Caco-2 (cell line): Measurements from ENCODE around the gene CEACAM19. TPM values are rescaled to one million over a fixed set of nuclear protein-coding genes. Genes with fewer than 3 reads are reported as not detected.

Source experiments
- BruUV-seq: library from RNA; stranded (reverse); fragments of 400-500 nt; replicated peaks from 2 replicates; lab custom pipeline; 2021; lab: Mats Ljungman, UMichigan
- CTCF ChIA-PET: fragments of 300-600 bp; sonication (Branson Sonifier 250); formaldehyde crosslinking; loops from one replicate; lab custom pipeline; 2022; ENCODE audit warnings: antibody characterized with exemption; lab: Charles Lee
- POLR2A ChIA-PET: fragments of 300-600 bp; sonication (Branson Sonifier 250); formaldehyde crosslinking; loops from one replicate; lab custom pipeline; 2022; ENCODE audit warnings: antibody characterized with exemption; lab: Charles Lee
- DNase-seq, 2 experiments: peaks; one replicate each; pipeline versions ENCODE4 v3.0.0 to v3.0.0-alpha.2; 2020 to 2022
- H3K27me3 ChIP-seq: replicated peaks from 2 replicates; pipeline ENCODE4 v1.6.0; 2011; ENCODE audit warnings: low read length; ENCODE audit not compliant: control insufficient read depth, insufficient read depth
- H3K36me3 ChIP-seq: 2 replicates; pipeline ENCODE4 v1.5.1; 2011; ENCODE audit warnings: low read length; ENCODE audit not compliant: control insufficient read depth, insufficient read depth
- H3K4me1 ChIP-seq: fragments of 250-450 bp; sonication (Bioruptor Pico); 2 replicates; pipeline ENCODE4 v1.5.1; 2020; ENCODE audit warnings: mild to moderate bottlenecking
- H3K4me3 ChIP-seq: 2 replicates; pipeline ENCODE4 v1.5.1; 2011; ENCODE audit warnings: low read depth, mild to moderate bottlenecking, control low read depth, low read length
- H3K9me3 ChIP-seq: fragments of 250-450 bp; sonication (Bioruptor Pico); 2 replicates; pipeline ENCODE4 v1.5.1; 2020; ENCODE audit warnings: mild to moderate bottlenecking, moderate library complexity
- H3K27ac Mint-ChIP-seq: one replicate; pipeline ENCODE4 v1.8.0; 2022; ENCODE audit warnings: mixed read lengths; ENCODE audit not compliant: unreplicated experiment
- H3K27me3 Mint-ChIP-seq: one replicate; pipeline ENCODE4 v1.8.0; 2022; ENCODE audit warnings: mixed read lengths; ENCODE audit not compliant: insufficient read depth, unreplicated experiment
- H3K36me3 Mint-ChIP-seq: one replicate; pipeline ENCODE4 v1.8.0; 2022; ENCODE audit warnings: mild to moderate bottlenecking, mixed read lengths; ENCODE audit not compliant: insufficient read depth, unreplicated experiment
- H3K4me1 Mint-ChIP-seq: one replicate; pipeline ENCODE4 v1.8.0; 2022; ENCODE audit warnings: low read depth, mixed read lengths; ENCODE audit not compliant: unreplicated experiment
- H3K4me3 Mint-ChIP-seq: one replicate; pipeline ENCODE4 v1.8.0; 2022; ENCODE audit warnings: mild to moderate bottlenecking, moderate library complexity, mixed read lengths; ENCODE audit not compliant: unreplicated experiment
- H3K9me3 Mint-ChIP-seq: one replicate; pipeline ENCODE4 v1.8.0; 2022; ENCODE audit warnings: mixed read lengths; ENCODE audit not compliant: unreplicated experiment
- intact Hi-C: fragments of 100-400 bp; cut with micrococcal nuclease; formaldehyde crosslinking; loops from one replicate; pipeline ENCODE4 v1.10.0; 2022; ENCODE audit not compliant: unreplicated experiment
- total RNA-seq: library from RNA; stranded (reverse); gene quantifications from 2 replicates; pipeline ENCODE4 v1.2.3, GENCODE V29; 2022
- TF ChIP-seq, protein P1 (sequence below), 2 experiments: fragments of 200-600 bp in 1 of 2; IDR thresholded peaks; 1 replicate in 1 of 2; 2 replicates in 1 of 2; pipeline versions ENCODE4 v1.5.1 to v1.8.0; 2011 to 2022; ENCODE audit warnings: antibody characterized with exemption in 1 of 2, control low read depth in 1 of 2, inconsistent platforms in 1 of 2, low read depth in 1 of 2, low read length in 1 of 2, mild to moderate bottlenecking in 1 of 2, moderate library complexity in 1 of 2; ENCODE audit not compliant: insufficient read depth in 1 of 2, severe bottlenecking in 1 of 2, unreplicated experiment in 1 of 2

The CEACAM19 gene
- total RNA-seq, 1 experiment from 2014 or later = 2.9 TPM

DNA sequence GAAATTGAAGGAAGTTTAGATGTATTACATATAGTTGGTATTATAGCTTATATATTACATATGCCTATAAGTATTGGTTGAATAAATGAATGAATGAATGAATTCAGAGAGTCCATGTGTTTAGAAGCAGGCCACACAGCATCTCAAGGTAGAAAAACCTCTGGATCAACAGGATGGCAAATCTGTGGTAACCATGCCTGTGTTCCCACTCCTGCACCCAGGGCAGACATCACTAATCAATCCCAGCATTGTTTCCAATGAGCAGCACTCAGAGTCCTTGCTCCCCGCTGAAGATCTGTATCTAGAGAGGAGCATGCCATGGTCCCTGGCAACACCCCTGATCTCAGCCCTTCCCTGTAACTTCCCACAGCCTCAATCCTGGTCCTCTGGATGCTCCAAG is 944 bp downstream of the CEACAM19 start:
- CTCF ChIA-PET = interaction anchor here (1.3 kb wide), 1 partner anchor 15 kb away, joined by 3 read pairs; no protein-coding TSS in a partner anchor
- no peak overlapping the region for H3K27ac Mint-ChIP-seq
- Histone ChIP-seq H3K36me3 (no peaks in the 10 kb centered on the region), H3K9me3 (no peaks in the 10 kb centered on the region), H3K4me1 (peaks cover 6% of the 10 kb centered on the region), H3K27me3 (no peaks in the 10 kb centered on the region), H3K4me3 (no peak overlapping the region)
- H3K9me3 Mint-ChIP-seq = no peaks in the 10 kb centered on the region
- TF ChIP-seq, protein P1, sequence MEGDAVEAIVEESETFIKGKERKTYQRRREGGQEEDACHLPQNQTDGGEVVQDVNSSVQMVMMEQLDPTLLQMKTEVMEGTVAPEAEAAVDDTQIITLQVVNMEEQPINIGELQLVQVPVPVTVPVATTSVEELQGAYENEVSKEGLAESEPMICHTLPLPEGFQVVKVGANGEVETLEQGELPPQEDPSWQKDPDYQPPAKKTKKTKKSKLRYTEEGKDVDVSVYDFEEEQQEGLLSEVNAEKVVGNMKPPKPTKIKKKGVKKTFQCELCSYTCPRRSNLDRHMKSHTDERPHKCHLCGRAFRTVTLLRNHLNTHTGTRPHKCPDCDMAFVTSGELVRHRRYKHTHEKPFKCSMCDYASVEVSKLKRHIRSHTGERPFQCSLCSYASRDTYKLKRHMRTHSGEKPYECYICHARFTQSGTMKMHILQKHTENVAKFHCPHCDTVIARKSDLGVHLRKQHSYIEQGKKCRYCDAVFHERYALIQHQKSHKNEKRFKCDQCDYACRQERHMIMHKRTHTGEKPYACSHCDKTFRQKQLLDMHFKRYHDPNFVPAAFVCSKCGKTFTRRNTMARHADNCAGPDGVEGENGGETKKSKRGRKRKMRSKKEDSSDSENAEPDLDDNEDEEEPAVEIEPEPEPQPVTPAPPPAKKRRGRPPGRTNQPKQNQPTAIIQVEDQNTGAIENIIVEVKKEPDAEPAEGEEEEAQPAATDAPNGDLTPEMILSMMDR (IDR thresholded peaks at IDR 0.05; ENCODE audit: insufficient read depth in 1 of 2, low read depth in 1 of 2, low read length in 1 of 2, severe bottlenecking in 1 of 2, unreplicated experiment in 1 of 2) = no peak
- BruUV-seq = no TSS peak
- peaks cover 6% of the 10 kb centered on the region for H3K36me3 Mint-ChIP-seq
- no peak for DNase-seq
- POLR2A ChIA-PET = interaction anchor here (0.6 kb wide), 1 partner anchor 100 kb away, joined by 3 read pairs; no protein-coding TSS in a partner anchor
- intact Hi-C loops = no loop called here
- H3K27me3 Mint-ChIP-seq = no peaks in the 10 kb centered on the region
- peaks cover 4% of the 10 kb centered on the region for H3K4me1 Mint-ChIP-seq
- H3K4me3 Mint-ChIP-seq = no peak overlapping the region

DNA sequence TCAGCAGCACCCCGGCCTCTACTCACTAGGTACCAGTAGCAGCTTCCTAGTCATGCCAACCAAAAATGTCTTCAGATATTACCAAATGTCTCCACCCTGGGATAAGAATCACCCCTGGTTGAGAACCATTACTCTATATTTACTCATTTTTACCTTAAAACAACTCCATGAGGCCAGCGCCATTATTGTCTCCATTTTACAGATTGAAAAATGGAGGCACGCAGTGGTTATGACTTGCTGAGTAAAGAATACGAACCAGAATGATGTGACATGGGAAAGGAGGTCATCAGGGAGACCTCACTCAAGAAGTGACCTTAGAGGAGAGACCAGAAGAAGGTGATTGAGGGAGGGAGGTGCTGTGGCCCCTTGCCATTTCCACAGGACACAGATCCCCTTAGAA is 2.2 kb downstream of the CEACAM19 start:
- Mint-ChIP-seq H3K9me3 (no peaks in the 10 kb centered on the region), H3K27ac (no peak overlapping the region), H3K4me3 (no peak overlapping the region), H3K27me3 (no peaks in the 10 kb centered on the region), H3K4me1 (peaks cover 8% of the 10 kb centered on the region), H3K36me3 (peaks cover 6% of the 10 kb centered on the region)
- no peaks in the 10 kb centered on the region for H3K36me3 ChIP-seq
- H3K9me3 ChIP-seq = no peaks in the 10 kb centered on the region
- no TSS peak for BruUV-seq
- no peak for DNase-seq
- CTCF ChIA-PET = no interaction called here
- H3K27me3 ChIP-seq = no peaks in the 10 kb centered on the region
- intact Hi-C loops = no loop called here
- TF ChIP-seq, protein P1 (IDR thresholded peaks at IDR 0.05; ENCODE audit: insufficient read depth in 1 of 2, low read depth in 1 of 2, low read length in 1 of 2, severe bottlenecking in 1 of 2, unreplicated experiment in 1 of 2) = no peak
- POLR2A ChIA-PET = no interaction called here
- H3K4me1 ChIP-seq = peaks cover 16% of the 10 kb centered on the region
- no peak overlapping the region for H3K4me3 ChIP-seq

DNA sequence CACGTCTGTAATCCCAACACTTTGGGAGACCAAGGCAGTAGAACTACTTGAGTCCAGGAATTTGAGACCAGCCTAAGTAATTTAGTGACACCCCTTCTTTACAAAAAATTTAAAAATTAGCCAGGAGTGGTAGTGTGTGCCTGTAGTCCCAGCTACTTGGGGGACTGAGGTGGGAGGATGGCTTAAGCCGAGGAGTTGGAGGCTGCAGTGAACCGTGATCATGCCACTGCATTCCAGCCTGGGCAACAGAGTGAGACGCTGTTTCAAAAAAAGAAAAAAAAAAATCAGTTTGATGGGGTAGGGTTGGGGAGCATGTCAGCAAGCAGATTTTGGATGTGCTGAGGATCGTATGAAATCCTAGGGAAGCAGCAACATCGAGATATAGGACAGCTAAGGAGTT is 4.2 kb downstream of the CEACAM19 start:
- Mint-ChIP-seq H3K27ac (no peak overlapping the region), H3K9me3 (no peaks in the 10 kb centered on the region), H3K4me1 (peaks cover 8% of the 10 kb centered on the region), H3K36me3 (no peaks in the 10 kb centered on the region), H3K27me3 (no peaks in the 10 kb centered on the region), H3K4me3 (no peak overlapping the region)
- Histone ChIP-seq H3K4me1 (peaks cover 16% of the 10 kb centered on the region), H3K36me3 (no peaks in the 10 kb centered on the region), H3K27me3 (no peaks in the 10 kb centered on the region), H3K4me3 (no peak overlapping the region), H3K9me3 (no peaks in the 10 kb centered on the region)
- ChIA-PET CTCF (no interaction called here), POLR2A (no interaction called here)
- DNase-seq = no peak
- TF ChIP-seq, protein P1 (IDR thresholded peaks at IDR 0.05; ENCODE audit: insufficient read depth in 1 of 2, low read depth in 1 of 2, low read length in 1 of 2, severe bottlenecking in 1 of 2, unreplicated experiment in 1 of 2) = no peak
- BruUV-seq = no TSS peak
- intact Hi-C loops = no loop called here
